ENCODE measurements around the gene MEGF11.
"Not testable (repeated sequence)": the region's sequence is repeated elsewhere in the genome, so short reads cannot be mapped to it uniquely, and the experiment has no call there.

MEGF11 gene

GRCh38 chr15:65867933-65868332 lies 385.6 kb downstream of the MEGF11 start:
- FAIRE-seq; DNase-seq (ENCODE audit: extremely low spot score, insufficient read length, low read depth): not testable (repeated sequence)

GRCh38 chr15:65867244-65867643 lies 386.3 kb downstream of the MEGF11 start:
- FAIRE-seq = no peak
- no peak for DNase-seq (ENCODE audit: extremely low spot score, insufficient read length, low read depth)

- FAIRE-seq = no peak
- DNase-seq (ENCODE audit: extremely low spot score, insufficient read length, low read depth) = no peak
These were observed 390.4 kb downstream of the MEGF11 start for GRCh38 chr15:65863106-65863505.

GRCh38 chr15:65862682-65863081 lies 390.9 kb downstream of the MEGF11 start:
- DNase-seq (ENCODE audit: extremely low spot score, insufficient read length, low read depth) (no peak), FAIRE-seq (peak; percentile 81)

GRCh38 chr15:65857718-65858402 lies 395.7 kb downstream of the MEGF11 start:
- no peak for DNase-seq (ENCODE audit: extremely low spot score, insufficient read length, low read depth)
- no peak for FAIRE-seq

GRCh38 chr15:65856821-65857455 lies 396.6 kb downstream of the MEGF11 start:
- DNase-seq (ENCODE audit: extremely low spot score, insufficient read length, low read depth) = no peak
- FAIRE-seq = peak; percentile 67

- FAIRE-seq (no peak), DNase-seq (ENCODE audit: extremely low spot score, insufficient read length, low read depth) (no peak)
These were observed 401.6 kb downstream of the MEGF11 start for GRCh38 chr15:65851981-65852380.

- FAIRE-seq = no peak
- no peak for DNase-seq (ENCODE audit: extremely low spot score, insufficient read length, low read depth)
These were observed 405.6 kb downstream of the MEGF11 start for GRCh38 chr15:65847989-65848388.

- FAIRE-seq (no peak), DNase-seq (ENCODE audit: extremely low spot score, insufficient read length, low read depth) (no peak)
These were observed 407.6 kb downstream of the MEGF11 start for GRCh38 chr15:65845826-65846519.

Measured in GM18507 (cell line).